Neuron (in vitro differentiated cells): ENCODE results near the gene SDK1.

ENCODE experiments used
- H2AFZ ChIP-seq: one replicate; pipeline ENCODE4 v1.6.1; 2013; ENCODE audit warnings: low read depth, mild to moderate bottlenecking, inconsistent platforms, low read length, moderate library complexity
- H3K27me3 ChIP-seq: one replicate; pipeline ENCODE4 v1.6.1; 2013; ENCODE audit warnings: low read length; ENCODE audit not compliant: insufficient read depth
- H3K36me3 ChIP-seq: one replicate; pipeline ENCODE4 v1.6.1; 2013; ENCODE audit warnings: low read length; ENCODE audit not compliant: insufficient read depth
- H3K4me1 ChIP-seq: one replicate; pipeline ENCODE4 v1.6.1; 2013; ENCODE audit warnings: low read length; ENCODE audit not compliant: insufficient read depth
- H3K4me3 ChIP-seq: 2 replicates; pipeline ENCODE4 v1.5.1; 2013; ENCODE audit warnings: mild to moderate bottlenecking, low read length, moderate library complexity
- H3K9me3 ChIP-seq: one replicate; pipeline ENCODE4 v1.6.1; 2013; ENCODE audit warnings: low read length

The SDK1 gene

GRCh38 chr7:4149645-4150044, 848.6 kb downstream of the SDK1 start:
- no peaks in the 10 kb centered on the region for H3K9me3 ChIP-seq
- no peak overlapping the region for H3K4me3 ChIP-seq
- H3K27me3 ChIP-seq: no peaks in the 10 kb centered on the region
- peaks cover 12% of the 10 kb centered on the region for H3K4me1 ChIP-seq
- H2AFZ ChIP-seq: no peak overlapping the region
- no peaks in the 10 kb centered on the region for H3K36me3 ChIP-seq

- Histone ChIP-seq H3K36me3 (no peaks in the 10 kb centered on the region), H3K27me3 (no peaks in the 10 kb centered on the region), H3K4me1 (peaks cover 2% of the 10 kb centered on the region), H3K4me3 (no peak overlapping the region), H2AFZ (no peak overlapping the region), H3K9me3 (no peaks in the 10 kb centered on the region)
Measured at GRCh38 chr7:4150731-4151130, 849.7 kb downstream of the SDK1 start.

GRCh38 chr7:4151524-4151923, 850.5 kb downstream of the SDK1 start:
- H3K27me3 ChIP-seq: no peaks in the 10 kb centered on the region
- no peaks in the 10 kb centered on the region for H3K36me3 ChIP-seq
- H3K4me3 ChIP-seq: no peak overlapping the region
- no peaks in the 10 kb centered on the region for H3K9me3 ChIP-seq
- H2AFZ ChIP-seq: no peak overlapping the region
- H3K4me1 ChIP-seq: no peaks in the 10 kb centered on the region

GRCh38 chr7:4151926-4152549, 851.0 kb downstream of the SDK1 start:
- no peaks in the 10 kb centered on the region for H3K9me3 ChIP-seq
- H2AFZ ChIP-seq: no peak overlapping the region
- H3K4me3 ChIP-seq: no peak overlapping the region
- no peaks in the 10 kb centered on the region for H3K36me3 ChIP-seq
- H3K4me1 ChIP-seq: no peaks in the 10 kb centered on the region
- no peaks in the 10 kb centered on the region for H3K27me3 ChIP-seq

DNA sequence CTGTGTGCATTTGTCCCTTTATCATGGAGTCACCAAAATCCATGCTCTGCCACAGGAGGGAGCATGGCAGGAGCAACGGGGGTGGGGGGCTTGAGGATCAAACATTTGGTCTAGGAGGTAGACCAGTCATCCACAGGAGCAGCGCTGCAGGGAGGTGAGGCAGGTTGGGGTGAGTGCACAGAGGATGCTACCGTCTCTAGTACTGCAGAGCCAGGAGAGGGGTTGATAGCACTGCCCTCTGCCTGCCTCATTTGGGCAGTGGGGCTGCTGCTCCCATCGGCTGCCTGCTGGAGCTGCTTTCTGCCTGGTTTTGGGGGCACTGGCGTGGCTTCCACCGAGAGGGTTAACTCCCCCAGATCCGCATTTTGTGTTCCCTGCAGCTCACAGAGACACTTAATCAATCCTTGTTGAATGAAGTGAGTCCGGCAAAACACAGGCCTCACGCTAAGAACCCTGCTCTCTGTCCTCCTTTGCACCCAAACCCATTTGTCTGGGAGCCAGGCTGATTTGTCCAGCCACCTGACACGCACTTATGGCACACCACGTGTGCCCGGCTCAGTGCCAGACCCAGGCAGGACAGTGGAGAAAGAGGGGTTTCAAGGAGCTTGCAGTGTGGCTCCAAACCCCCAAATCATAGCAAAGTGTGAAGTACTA, 854.0 kb downstream of the SDK1 start:
- Histone ChIP-seq H3K36me3 (no peaks in the 10 kb centered on the region), H3K27me3 (no peaks in the 10 kb centered on the region), H2AFZ (no peak overlapping the region), H3K9me3 (no peaks in the 10 kb centered on the region), H3K4me3 (no peak overlapping the region), H3K4me1 (peaks cover 13% of the 10 kb centered on the region)

GRCh38 chr7:4156190-4156589, 855.1 kb downstream of the SDK1 start:
- Histone ChIP-seq H3K27me3 (no peaks in the 10 kb centered on the region), H3K36me3 (no peaks in the 10 kb centered on the region), H3K9me3 (peaks cover 3% of the 10 kb centered on the region), H3K4me3 (no peak overlapping the region), H2AFZ (no peak overlapping the region), H3K4me1 (peaks cover 25% of the 10 kb centered on the region)

GRCh38 chr7:4157651-4158050, 856.6 kb downstream of the SDK1 start:
- Histone ChIP-seq H3K9me3 (peaks cover 10% of the 10 kb centered on the region), H3K27me3 (no peaks in the 10 kb centered on the region), H3K4me3 (no peak overlapping the region), H3K36me3 (peaks cover 5% of the 10 kb centered on the region), H3K4me1 (peaks cover 28% of the 10 kb centered on the region), H2AFZ (no peak overlapping the region)

DNA sequence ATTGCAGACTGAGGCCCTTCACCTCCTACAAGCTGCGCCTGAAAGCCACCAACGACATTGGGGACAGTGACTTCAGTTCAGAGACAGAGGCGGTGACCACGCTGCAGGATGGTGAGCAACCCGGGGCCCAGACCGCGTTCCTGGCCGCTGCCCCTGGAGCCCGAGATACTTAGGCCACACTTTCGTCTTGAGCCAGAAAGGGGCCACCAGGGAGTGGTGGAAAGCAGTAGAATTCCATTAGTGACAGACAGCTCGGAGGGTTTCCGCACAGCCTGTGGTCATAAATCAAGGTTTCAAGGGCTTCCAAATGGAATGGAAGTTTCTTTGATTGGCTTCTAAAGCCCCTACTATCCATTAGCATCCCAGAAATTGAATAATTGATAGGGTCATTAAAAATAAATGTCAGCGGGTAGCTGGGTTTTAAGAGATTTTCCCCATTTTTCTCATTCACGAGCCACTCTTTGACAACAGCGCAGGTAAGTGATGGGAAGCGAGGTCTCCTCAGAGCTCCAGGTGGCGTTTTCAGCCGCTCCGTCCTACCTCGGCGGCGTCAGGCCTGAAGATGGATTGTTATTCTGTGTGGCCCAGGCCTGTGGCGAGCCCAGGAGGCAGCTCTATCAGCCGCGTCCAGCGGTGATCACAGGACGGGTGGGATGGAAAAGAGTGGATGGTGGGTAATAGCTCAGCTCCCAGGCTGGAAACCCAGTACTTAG, 857.5 kb downstream of the SDK1 start:
- Histone ChIP-seq H3K36me3 (peaks cover 5% of the 10 kb centered on the region), H3K27me3 (no peaks in the 10 kb centered on the region), H2AFZ (no peak overlapping the region), H3K4me3 (no peak overlapping the region), H3K4me1 (peaks cover 28% of the 10 kb centered on the region), H3K9me3 (peaks cover 10% of the 10 kb centered on the region)

- H3K36me3 ChIP-seq: peaks cover 5% of the 10 kb centered on the region
- H3K9me3 ChIP-seq: peaks cover 10% of the 10 kb centered on the region
- H3K27me3 ChIP-seq: no peaks in the 10 kb centered on the region
- no peak overlapping the region for H3K4me3 ChIP-seq
- no peak overlapping the region for H2AFZ ChIP-seq
- H3K4me1 ChIP-seq: peaks cover 28% of the 10 kb centered on the region
Measured at GRCh38 chr7:4159154-4159501, 858.1 kb downstream of the SDK1 start.

- Histone ChIP-seq H3K27me3 (no peaks in the 10 kb centered on the region), H3K4me1 (peaks cover 28% of the 10 kb centered on the region), H3K9me3 (peaks cover 10% of the 10 kb centered on the region), H2AFZ (no peak overlapping the region), H3K36me3 (peaks cover 5% of the 10 kb centered on the region), H3K4me3 (no peak overlapping the region)
Measured at GRCh38 chr7:4159761-4160554, 858.9 kb downstream of the SDK1 start.

DNA sequence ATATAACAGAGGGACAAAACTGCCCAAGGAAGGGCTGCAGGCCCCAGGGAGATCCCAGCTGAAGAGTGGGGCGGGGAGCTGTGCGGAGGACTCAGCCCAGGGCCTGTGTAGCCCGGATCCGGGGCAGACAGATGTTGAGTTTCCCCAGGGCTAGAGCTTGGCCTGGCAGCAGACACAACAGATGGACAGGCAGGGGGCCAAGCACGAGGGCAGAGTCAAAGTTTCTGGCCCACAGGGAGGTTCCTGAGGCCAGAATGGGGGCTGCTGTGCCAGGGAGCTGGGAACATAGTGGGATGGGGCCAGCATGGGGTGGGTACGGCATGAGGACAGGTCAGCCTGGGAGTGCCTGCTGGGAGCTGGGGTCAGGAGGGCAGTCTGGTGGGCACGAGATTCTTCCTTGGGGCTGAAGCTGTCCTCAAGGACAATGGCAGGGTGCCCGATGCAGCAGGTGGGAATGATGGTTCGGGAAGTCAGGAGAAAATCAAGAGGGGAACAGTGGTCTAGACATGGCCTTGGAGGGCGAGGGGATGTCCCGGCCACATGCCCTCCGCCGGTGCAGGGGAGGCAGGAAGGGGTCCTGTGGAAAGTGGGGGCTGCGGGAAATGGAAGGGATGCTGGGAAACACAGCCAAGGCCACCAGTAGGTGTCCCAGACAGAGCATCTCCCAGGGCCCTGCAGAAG, 862.0 kb downstream of the SDK1 start:
- peaks cover 12% of the 10 kb centered on the region for H3K9me3 ChIP-seq
- no peak overlapping the region for H3K4me3 ChIP-seq
- peaks cover 28% of the 10 kb centered on the region for H3K4me1 ChIP-seq
- H3K36me3 ChIP-seq: peaks cover 5% of the 10 kb centered on the region
- no peak overlapping the region for H2AFZ ChIP-seq
- no peaks in the 10 kb centered on the region for H3K27me3 ChIP-seq

DNA sequence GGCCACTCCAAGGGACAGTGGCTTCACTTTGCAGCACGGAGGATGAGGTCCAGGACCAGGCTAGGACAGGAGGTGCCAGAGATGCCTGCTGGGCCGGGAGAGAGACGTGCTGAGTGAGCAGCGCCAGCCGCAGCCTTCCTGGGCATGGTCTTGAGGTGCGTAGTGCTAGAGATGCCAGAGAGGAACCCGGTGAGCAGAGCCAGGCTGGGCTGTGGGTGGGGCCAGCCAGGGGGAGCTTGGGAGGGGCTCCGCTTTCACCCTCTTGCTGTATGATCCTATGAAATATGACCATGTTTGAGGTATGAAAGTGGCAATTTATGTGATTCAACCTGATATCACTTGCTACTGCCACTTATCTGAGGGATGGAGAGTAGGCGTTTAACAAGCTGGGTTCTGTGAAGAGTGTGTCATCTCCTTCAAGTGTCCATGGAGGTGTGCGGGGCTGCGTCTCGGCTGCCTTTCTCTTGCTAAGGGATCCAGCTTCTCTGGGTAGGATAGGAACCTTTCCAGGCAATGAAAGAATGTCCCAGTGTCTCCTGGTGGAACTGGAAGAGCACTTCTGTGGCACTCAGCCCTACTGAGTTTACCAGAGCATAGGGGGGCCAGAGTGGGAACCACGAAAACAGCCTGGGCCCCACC, 862.6 kb downstream of the SDK1 start:
- peaks cover 12% of the 10 kb centered on the region for H3K9me3 ChIP-seq

More for the DNA sequence above, 862.6 kb downstream of the SDK1 start:
- no peaks in the 10 kb centered on the region for H3K27me3 ChIP-seq
- peaks cover 5% of the 10 kb centered on the region for H3K36me3 ChIP-seq
- H2AFZ ChIP-seq: no peak overlapping the region
- H3K4me3 ChIP-seq: no peak overlapping the region
- H3K4me1 ChIP-seq: peaks cover 28% of the 10 kb centered on the region
